A673 (cell line): ENCODE data around the gene PLXNB3. TPM values are rescaled to one million over a fixed set of nuclear protein-coding genes. Genes with fewer than 3 reads are reported as not detected.

Experiments
- BruUV-seq: library from RNA; stranded (reverse); fragments of 400-500 nt; replicated peaks from 2 replicates; lab custom pipeline; 2021; lab: Mats Ljungman, UMichigan
- CTCF ChIA-PET: fragments of 300-600 bp; sonication (Branson Sonifier 250); formaldehyde crosslinking; loops from one replicate; lab custom pipeline; 2022; ENCODE audit warnings: antibody characterized with exemption; lab: Charles Lee
- POLR2A ChIA-PET: fragments of 300-600 bp; sonication (Branson Sonifier 250); formaldehyde crosslinking; loops from one replicate; lab custom pipeline; 2022; ENCODE audit warnings: antibody characterized with exemption; ENCODE audit not compliant: low non-redundant PET; lab: Charles Lee
- DNase-seq: peaks from one replicate; pipeline ENCODE4 v3.0.0-alpha.2; 2015; ENCODE audit warnings: low spot score
- H3K27ac ChIP-seq: fragments of 200-600 bp; sonication (generic); 2 replicates; pipeline ENCODE4 v1.5.1; 2016; ENCODE audit warnings: mixed run types, low read depth, mild to moderate bottlenecking, mixed read lengths, antibody characterized with exemption, low read length; ENCODE audit not compliant: poor library complexity, severe bottlenecking
- H3K27me3 ChIP-seq: fragments of 200-600 bp; sonication (generic); replicated peaks from 2 replicates; pipeline ENCODE4 v1.6.1; 2017; ENCODE audit warnings: mixed run types, low read depth, mild to moderate bottlenecking, mixed read lengths, antibody characterized with exemption, low read length; ENCODE audit not compliant: insufficient read depth, poor library complexity
- H3K36me3 ChIP-seq: fragments of 200-600 bp; sonication (generic); 2 replicates; pipeline ENCODE4 v1.6.1; 2016; ENCODE audit warnings: mixed run types, mild to moderate bottlenecking, mixed read lengths, antibody characterized with exemption, low read length; ENCODE audit not compliant: insufficient read depth, poor library complexity, severe bottlenecking
- H3K4me1 ChIP-seq: fragments of 200-600 bp; sonication (generic); 2 replicates; pipeline ENCODE4 v1.6.1; 2017; ENCODE audit warnings: mixed run types, mild to moderate bottlenecking, mixed read lengths, antibody characterized with exemption, low read length; ENCODE audit not compliant: insufficient read depth, poor library complexity, severe bottlenecking
- H3K4me3 ChIP-seq: fragments of 200-600 bp; sonication (generic); 2 replicates; pipeline ENCODE4 v1.5.1; 2016; ENCODE audit warnings: low read depth, mixed run types, mild to moderate bottlenecking, mixed read lengths, low read length; ENCODE audit not compliant: poor library complexity, severe bottlenecking
- H3K9me3 ChIP-seq: fragments of 200-600 bp; sonication (generic); 2 replicates; pipeline ENCODE4 v1.6.1; 2016; ENCODE audit warnings: mixed run types, low read depth, mild to moderate bottlenecking, mixed read lengths, antibody characterized with exemption, low read length; ENCODE audit not compliant: poor library complexity, severe bottlenecking
- EZH2 ChIP-seq: fragments of 200-600 bp; sonication (generic); IDR thresholded peaks from 2 replicates; pipeline ENCODE4 v1.6.1; 2017; ENCODE audit warnings: borderline replicate concordance, low read depth, mild to moderate bottlenecking, mixed read lengths, antibody characterized with exemption, low read length; ENCODE audit not compliant: poor library complexity, severe bottlenecking
- intact Hi-C: fragments of 100-400 bp; cut with micrococcal nuclease; formaldehyde crosslinking; loops from one replicate; pipeline ENCODE4 v1.10.0; 2022; ENCODE audit not compliant: unreplicated experiment
- total RNA-seq: library from RNA; stranded (reverse); gene quantifications from 2 replicates; pipeline ENCODE4 v1.2.3, GENCODE V29; 2021
- TF ChIP-seq, protein P1 (sequence below): fragments of 300-800, 200-600 bp; sonication (generic); conservative IDR thresholded peaks from 2 replicates; pipeline ENCODE4 v1.5.1; 2017; ENCODE audit warnings: low read depth, mild to moderate bottlenecking, antibody characterized with exemption, low read length, moderate library complexity, mixed read lengths

Gene PLXNB3
- total RNA-seq, 1 experiment from 2014 or later = not detected

DNA sequence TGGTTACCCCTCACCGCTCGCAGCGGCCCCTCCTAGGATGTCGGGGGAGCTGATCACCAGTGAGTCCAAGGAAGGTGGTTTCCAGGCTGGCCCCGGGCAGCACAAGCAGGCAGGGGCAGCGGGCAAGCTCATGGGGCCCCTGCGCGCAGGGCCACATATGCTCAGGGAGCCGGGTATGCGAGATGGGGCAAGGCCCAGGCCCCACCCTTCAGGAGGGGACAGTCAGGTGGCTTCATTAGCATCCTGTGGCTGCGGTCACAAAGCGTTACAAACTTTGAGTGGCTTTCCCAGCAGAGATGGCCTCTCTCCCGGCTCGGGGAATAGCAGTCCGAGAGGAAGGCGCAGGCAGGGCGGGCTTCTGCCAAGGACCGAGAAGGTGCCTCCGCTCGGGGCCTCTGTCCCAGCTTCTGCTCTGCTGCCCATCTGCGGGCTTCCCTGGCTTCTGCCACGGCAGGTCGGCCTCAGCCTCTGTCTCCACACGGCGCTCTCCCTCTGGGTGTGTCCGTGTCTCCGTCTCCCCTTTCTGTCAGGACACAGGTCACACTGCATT, 25.9 kb upstream of the PLXNB3 start:
- H3K4me3 ChIP-seq = no peak overlapping the region
- intact Hi-C loops = no loop called here
- H3K9me3 ChIP-seq = no peaks in the 10 kb centered on the region
- no TSS peak for BruUV-seq
- POLR2A ChIA-PET = no interaction called here
- H3K27ac ChIP-seq = no peak overlapping the region
- H3K4me1 ChIP-seq = no peaks in the 10 kb centered on the region
- H3K27me3 ChIP-seq = no peaks in the 10 kb centered on the region
- no peak for DNase-seq
- TF ChIP-seq EZH2 = no peak
- TF ChIP-seq, protein P1, sequence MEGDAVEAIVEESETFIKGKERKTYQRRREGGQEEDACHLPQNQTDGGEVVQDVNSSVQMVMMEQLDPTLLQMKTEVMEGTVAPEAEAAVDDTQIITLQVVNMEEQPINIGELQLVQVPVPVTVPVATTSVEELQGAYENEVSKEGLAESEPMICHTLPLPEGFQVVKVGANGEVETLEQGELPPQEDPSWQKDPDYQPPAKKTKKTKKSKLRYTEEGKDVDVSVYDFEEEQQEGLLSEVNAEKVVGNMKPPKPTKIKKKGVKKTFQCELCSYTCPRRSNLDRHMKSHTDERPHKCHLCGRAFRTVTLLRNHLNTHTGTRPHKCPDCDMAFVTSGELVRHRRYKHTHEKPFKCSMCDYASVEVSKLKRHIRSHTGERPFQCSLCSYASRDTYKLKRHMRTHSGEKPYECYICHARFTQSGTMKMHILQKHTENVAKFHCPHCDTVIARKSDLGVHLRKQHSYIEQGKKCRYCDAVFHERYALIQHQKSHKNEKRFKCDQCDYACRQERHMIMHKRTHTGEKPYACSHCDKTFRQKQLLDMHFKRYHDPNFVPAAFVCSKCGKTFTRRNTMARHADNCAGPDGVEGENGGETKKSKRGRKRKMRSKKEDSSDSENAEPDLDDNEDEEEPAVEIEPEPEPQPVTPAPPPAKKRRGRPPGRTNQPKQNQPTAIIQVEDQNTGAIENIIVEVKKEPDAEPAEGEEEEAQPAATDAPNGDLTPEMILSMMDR = no peak
- CTCF ChIA-PET = no interaction called here
- H3K36me3 ChIP-seq = no peaks in the 10 kb centered on the region

DNA sequence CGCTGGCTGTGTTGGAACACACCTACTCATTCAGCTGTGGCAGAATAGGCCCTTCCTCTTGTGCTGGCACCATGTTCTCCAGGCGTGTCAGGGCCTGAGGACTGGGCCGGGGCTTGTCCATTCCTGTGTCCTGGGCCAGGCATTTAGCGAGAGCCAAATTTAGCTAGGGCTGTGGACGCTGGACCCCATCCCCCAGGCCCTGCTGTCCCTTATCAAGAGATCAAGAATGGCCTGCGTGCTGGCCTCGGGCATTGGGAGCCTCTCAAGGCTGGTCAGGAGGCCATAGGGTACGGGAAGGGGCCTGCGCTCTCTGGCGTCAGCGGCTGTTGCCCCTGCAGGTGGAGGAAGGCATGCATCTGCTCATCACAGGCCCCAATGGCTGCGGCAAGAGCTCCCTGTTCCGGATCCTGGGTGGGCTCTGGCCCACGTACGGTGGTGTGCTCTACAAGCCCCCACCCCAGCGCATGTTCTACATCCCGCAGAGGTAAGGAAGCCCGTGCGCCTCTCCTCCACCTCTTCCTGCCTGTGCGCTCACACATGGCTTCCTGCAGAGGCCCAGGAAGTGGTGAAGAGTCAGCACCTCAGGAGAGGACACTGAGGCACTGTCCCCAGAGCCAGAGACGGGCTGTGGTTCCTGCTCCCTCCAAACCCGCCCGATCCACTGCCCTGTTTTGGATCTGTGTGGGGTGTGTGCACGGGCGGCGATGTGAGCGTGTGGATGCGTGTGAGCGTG, 24.1 kb upstream of the PLXNB3 start:
- ChIA-PET POLR2A (no interaction called here), CTCF (no interaction called here)
- BruUV-seq = no TSS peak
- TF ChIP-seq, protein P1 = no peak
- no peak for TF ChIP-seq EZH2
- no peaks in the 10 kb centered on the region for H3K36me3 ChIP-seq
- no peaks in the 10 kb centered on the region for H3K9me3 ChIP-seq
- no peaks in the 10 kb centered on the region for H3K4me1 ChIP-seq
- intact Hi-C loops = no loop called here
- no peak overlapping the region for H3K27ac ChIP-seq
- H3K4me3 ChIP-seq = no peak overlapping the region
- no peak for DNase-seq
- H3K27me3 ChIP-seq = no peaks in the 10 kb centered on the region

DNA sequence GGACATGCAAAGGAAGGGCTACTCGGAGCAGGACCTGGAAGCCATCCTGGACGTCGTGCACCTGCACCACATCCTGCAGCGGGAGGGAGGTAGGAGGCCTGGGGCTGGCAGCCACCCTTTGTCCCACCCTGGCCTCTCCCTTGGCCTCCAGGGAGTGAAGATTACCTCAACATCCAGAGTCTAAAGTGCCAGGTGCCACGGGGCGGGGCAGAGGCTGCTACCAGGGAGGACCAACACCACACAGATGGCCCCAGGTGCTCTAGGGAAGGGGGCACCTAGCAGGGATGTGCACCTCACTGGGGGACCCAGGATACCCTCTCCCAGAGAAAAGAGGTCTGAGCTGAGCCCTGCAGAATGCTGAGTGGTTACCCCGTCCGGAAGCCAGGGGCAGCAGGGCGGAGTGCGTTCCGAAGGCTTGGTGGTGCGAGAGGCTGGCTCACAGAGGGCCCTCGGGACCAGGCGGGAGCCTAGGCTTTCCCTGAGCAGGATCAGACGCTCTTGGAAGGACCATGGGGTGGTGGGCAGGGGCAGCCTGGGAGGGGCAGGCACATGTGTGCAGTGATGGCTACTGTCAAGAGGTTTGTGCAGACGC, 23.3 kb upstream of the PLXNB3 start:
- no peak for TF ChIP-seq EZH2
- TF ChIP-seq, protein P1 = no peak
- Histone ChIP-seq H3K9me3 (no peaks in the 10 kb centered on the region), H3K27me3 (no peaks in the 10 kb centered on the region), H3K27ac (no peak overlapping the region), H3K4me3 (no peak overlapping the region), H3K36me3 (no peaks in the 10 kb centered on the region), H3K4me1 (no peaks in the 10 kb centered on the region)
- ChIA-PET POLR2A (no interaction called here), CTCF (no interaction called here)
- DNase-seq = no peak
- no TSS peak for BruUV-seq
- intact Hi-C loops = no loop called here
